HG02588 (cell line): ENCODE measurements around the gene SARM1.
A peak's percentile ranks its signal among the peaks of the same experiment; 100 is the strongest.

ENCODE experiments used
- ATAC-seq: cut with Tn5 transposase; IDR thresholded peaks from one replicate; pipeline ENCODE4 v1.9.1; 2021; ENCODE audit warnings: mild to moderate bottlenecking, moderate library complexity; ENCODE audit not compliant: unreplicated experiment

The SARM1 gene

DNA sequence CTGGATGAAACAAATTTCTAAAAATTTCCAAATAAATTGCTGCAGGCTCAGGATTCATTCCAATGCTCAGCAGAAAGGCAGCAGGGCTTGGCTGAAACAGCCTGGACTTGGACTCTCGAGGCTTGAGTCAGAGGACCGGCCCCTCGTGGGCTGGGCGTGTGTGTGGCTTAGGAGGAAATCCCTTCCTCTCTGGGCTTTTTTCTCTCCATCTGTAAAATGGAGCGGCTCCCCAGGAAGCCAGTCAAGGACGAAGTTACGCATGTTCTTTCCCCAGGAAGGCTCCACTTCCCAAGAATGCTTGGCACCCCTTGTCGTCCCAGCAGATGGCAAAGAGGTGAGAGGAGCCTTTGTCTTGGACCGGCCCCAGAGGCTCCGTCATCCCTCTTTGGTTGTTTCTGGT is 21.0 kb downstream of the SARM1 start:
- no peak for ATAC-seq

DNA sequence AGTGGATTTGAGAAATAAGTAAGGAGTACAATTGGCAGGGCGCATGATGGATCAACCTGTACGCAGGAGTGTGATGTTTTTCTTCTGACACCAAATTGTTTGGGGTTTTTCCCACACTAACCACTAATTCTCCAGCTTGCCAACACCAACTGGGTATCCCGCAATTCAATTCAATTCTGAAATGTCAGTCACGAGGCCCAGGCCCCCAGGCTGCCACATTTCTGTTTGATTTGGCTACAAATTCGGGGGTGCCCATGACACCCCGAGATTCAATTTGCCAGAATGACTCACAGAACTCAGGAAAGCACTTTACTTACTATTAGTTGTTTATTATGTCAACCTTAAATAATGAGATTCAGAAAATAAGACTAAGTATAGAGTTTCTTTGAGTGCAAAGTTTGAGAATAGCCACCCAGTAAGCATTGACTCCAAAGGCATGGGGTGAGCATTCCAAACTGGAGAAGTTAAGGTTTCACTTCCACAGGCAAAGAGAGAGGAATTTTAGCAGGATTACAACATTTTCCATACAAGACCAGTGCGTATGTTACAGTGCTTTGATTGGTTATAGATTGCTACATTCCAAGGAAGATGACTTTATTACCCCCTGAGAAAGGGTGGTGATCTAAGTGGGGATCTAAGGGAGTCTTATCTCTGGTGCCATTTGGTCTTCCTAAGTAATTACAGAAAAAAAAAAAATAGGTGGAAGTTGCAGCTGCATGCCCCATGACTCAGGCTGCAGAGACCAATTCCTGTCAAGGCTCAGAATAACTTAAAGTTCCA is 23.0 kb downstream of the SARM1 start:
- ATAC-seq = no peak

DNA sequence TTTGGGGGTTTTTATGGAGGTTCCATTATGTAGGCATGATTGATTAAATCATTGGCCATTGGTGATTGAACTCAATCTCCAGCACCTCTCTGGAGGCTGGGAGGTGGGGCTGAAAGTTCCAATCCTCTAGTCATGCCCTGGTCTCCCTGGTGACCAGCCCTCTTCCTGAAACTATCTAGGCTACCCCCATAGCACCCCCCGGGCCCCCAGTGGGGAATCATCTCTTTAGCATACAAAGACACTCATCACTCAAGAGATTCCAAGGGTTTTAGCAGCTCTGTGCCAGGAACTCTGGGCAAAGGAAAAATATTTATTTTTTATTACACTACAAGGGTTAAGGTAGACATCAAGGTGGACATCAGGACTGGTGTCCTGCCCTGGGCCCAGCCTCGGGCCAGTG is 23.9 kb downstream of the SARM1 start:
- ATAC-seq = no peak

GRCh38 chr17:28395968-28396367 is 24.5 kb downstream of the SARM1 start:
- no peak for ATAC-seq

DNA sequence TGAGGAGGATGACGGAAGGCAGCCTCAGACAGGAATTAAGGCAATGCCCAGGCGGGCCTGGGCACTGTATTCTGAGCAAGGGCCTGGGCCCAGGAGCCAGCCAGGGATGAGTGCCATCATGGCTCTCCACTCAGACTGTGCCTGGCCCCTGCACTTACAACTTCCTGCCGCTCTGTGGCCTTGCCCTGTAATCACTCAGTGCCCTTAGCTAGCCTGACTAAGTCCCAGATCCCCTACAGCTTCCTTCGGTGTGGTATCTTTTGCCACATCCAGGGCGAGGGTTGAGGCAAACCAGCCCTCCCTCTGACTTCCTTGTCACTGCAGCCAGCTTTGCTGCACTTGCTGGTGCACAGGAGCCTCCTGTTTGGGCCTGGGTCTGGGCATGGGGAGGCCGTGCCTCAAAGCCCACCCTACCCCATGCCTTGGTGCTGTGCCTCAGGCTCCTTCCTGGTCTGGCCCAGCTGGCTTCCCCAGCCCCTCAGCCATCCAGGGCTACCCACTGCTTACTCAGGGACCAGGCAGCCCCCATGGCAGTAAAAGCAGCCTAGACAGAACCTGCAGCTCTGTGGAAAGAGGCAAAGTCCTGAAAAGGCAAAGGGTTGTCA is 25.2 kb downstream of the SARM1 start:
- no peak for ATAC-seq

GRCh38 chr17:28397275-28397674 is 25.8 kb downstream of the SARM1 start:
- no peak for ATAC-seq

GRCh38 chr17:28397687-28398279 is 26.3 kb downstream of the SARM1 start:
- ATAC-seq = no peak

DNA sequence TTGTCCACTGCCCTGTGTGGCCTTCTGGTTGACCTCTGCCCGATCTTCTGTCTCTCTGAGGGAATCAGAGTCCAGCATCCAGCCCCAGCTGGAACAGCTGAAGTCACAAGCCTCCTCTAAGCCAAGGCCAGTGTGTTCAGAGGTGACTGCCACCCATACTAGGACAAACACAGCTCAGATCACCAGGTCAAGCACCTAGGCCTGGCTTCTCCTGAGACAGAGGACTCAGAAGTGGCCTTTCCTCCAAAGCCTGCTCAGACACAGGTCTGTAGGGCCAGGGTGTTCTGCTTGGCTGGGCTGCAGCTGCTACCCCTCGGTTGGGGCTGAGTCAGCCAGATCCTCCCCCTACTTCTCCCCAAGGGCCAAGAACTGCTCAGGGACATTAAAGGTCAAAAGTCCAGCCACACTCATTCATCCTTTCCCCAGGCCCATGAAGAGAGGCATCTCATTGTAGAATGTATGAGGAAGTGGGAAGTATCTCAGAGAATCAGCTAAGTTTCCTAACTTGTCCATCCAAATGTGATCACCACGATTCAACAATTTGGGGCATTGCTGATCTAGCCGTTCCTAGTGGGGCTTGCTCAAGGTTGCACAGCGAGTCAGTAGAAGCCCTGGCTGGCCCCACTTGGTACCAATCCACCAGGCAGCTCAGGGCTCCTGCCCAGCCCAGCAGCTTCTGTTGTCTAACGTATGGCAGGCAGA is 26.9 kb downstream of the SARM1 start:
- no peak for ATAC-seq

DNA sequence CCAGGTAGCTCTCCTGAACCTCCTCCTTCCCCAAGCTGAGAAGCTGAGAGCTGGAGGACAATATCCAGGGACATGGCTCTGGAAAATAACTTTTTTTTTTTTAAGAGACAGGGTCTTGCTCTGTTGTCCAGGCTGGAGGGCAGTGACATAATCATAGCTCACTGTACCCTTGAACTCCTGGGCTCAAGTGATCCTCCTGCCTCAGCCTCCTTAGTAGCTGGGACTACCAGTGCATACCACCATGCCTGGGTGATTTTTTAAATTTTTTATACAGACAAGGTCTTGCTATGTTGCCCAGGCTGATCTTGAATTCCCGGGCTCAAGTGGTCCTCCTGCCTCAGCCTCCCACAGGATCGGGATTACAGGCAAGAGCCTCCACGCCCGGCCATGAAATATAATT is 28.3 kb downstream of the SARM1 start:
- ATAC-seq = no peak

DNA sequence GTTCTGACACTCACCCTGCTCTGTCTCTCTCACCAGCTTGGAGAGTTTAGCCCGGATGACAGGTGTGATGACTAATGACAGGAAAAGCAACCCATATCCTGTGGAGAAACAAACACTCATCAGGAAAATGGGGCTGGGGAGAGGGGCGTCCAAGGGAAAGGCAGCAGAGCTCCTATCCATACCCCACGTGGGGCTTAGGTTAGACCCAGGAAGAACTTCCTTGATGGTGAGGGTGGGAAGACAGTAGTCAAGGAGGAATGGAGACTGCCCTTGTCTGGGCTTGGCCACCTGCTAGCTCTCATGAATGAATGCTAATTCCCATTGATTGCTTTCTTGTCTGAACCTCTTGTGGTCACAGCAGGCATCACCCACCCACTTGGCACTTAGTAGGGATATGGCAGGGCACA is 30.7 kb downstream of the SARM1 start:
- no peak for ATAC-seq

GRCh38 chr17:28402844-28403243 is 31.4 kb downstream of the SARM1 start:
- no peak for ATAC-seq

GRCh38 chr17:28404007-28404406 is 32.5 kb downstream of the SARM1 start:
- ATAC-seq = no peak

GRCh38 chr17:28404461-28404811 is 32.9 kb downstream of the SARM1 start:
- ATAC-seq = no peak

DNA sequence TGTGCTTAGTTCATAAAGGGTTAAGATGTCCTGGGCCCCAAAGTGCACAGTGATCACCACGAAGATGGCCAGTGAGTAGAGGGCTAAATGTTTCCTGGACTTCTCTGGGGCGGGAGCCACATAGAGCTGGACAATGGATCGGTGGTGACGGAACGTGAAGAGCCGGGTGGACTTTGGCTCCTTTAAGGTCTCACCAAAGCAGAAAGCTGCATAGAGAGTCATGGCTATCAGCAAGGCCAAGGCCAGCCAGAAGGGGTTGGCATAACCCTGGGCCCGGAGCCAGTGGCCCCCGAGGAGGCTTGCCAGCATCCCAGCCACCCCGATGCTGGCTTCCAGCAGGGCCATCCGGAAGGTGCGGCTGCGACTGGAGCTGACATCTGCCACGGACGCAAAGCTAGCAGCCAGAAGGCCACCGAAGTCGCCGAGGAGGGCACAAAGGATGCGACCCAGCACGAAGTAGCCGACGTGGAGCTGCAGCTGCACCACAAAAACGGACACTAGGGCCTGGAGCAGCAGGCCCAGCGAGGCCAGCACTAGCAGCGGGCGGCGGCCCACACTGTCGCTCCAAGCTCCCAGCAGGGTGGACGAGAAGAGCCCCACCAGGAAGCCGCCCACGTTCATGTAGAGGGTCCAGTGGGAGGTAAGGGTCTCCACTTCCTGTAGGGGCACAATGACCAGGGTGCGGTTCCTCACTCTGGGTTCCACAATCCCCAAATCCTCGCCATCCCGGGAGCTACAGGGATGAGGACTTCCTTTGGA is 33.5 kb downstream of the SARM1 start:
- ATAC-seq = no peak

- ATAC-seq = peak; percentile 70
Observed at GRCh38 chr17:28405632-28406472, 34.4 kb downstream of the SARM1 start, which contains the start of gene SLC46A1. SLC46A1 (minus strand) TSS chr17:28406212; CDS start chr17:28406114, 98 bp downstream.

- no peak for ATAC-seq
Observed at GRCh38 chr17:28406473-28406814, 35.0 kb downstream of the SARM1 start.

DNA sequence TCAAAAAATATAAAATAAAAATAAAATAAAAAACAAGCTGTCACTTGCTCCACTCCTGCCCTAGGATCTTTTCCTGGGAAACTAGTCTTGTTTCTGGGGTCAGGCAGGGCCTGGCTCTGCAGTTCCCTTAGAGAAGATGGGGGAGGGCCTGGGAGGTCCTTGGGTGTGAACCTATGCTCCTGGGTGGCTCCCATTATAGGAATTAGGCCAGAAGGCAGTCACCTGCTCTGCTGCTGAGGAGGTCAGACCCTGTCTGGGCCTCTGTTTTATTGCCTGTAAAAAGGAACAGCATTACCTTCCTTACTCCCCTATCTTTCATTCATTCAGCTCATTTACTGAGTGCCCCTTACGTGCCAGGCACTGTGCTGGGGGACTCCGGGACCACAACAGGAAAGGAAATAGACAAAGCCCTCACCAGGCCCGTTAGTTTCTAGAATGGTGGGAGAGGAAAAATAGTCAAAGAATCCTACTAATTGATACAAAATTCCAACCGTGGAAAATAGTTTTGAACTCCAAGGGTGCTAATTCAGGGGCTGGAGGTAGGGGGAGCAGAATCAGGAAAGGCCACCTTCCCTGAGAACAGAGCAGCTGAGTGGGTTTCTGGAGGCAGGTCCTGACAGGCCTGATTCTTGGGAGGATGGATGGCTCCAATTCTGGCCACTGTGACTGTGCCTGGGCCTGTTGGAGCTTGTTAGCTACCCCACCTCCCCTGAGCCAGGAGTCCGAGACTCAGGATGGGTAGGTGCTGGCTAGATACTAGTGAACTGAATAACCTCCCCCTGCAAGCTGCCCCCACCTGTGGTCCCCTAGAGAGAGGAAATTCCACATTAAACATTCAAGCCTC is 35.9 kb downstream of the SARM1 start:
- no peak for ATAC-seq

GRCh38 chr17:28407974-28408306 is 36.4 kb downstream of the SARM1 start:
- ATAC-seq = no peak

GRCh38 chr17:28412099-28412498 is 40.6 kb downstream of the SARM1 start:
- no peak for ATAC-seq
